Spleen (tissue), 7 donors: ENCODE results near the gene CFAP251.

ENCODE experiments used
- POLR2A ChIP-seq, 3 donors: fragments of 450-650 bp; IDR thresholded peaks; one replicate each; pipeline ENCODE4 v1.5.1; 2017; ENCODE audit warnings: antibody characterized with exemption in 3 of 3, mild to moderate bottlenecking in 1 of 3
- POLR2AphosphoS5 ChIP-seq, 3 donors: sonication (generic); formaldehyde crosslinking; IDR thresholded peaks; one replicate each; pipeline ENCODE4 v1.5.1; 2017; ENCODE audit warnings: antibody characterized with exemption in 3 of 3
- TF ChIP-seq, protein P1 (sequence below), 11 experiments: fragments of 200-600 bp in 7 of 11; fragments of 450-650 bp in 4 of 11; sonication (generic) in 4 of 11; IDR thresholded peaks in 8 of 11; conservative IDR thresholded peaks in 3 of 11; 1 replicate in 7 of 11; 2 replicates in 4 of 11; pipeline versions ENCODE4 v1.4.0 to v1.8.0; 2016 to 2021; ENCODE audit warnings: antibody characterized with exemption in 11 of 11, inconsistent platforms in 4 of 11, mild to moderate bottlenecking in 1 of 11
- donor health status: DM: no; HTN: no; CAD: no; lungs with moderate emphysema.
- donor health status: DM: no; HTN: no; CAD: no.
- donor health status: DM: no; HTN: no; CAD: no.

DNA sequence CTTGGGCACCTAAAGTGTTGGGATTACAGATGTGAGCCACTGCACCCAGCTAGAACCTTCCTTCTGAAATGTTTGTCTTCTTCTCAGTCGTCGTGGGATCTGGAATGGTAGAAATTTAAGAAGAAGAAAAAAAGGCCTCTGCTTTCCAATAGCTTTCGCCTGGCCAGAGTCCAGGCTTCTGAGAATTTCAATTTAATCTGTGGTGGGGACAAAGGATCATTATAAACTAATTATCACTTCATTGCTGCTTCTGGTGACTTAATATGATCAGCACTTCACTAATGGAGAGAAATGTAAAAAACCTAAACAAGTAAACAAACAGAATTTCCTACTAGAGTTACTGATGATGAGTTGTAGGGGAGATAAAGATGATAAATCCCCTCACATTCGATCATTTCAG is 51.3 kb downstream of the CFAP251 start:
- no peak for TF ChIP-seq POLR2A (IDR thresholded peaks at IDR 0.05)
- TF ChIP-seq, protein P1, sequence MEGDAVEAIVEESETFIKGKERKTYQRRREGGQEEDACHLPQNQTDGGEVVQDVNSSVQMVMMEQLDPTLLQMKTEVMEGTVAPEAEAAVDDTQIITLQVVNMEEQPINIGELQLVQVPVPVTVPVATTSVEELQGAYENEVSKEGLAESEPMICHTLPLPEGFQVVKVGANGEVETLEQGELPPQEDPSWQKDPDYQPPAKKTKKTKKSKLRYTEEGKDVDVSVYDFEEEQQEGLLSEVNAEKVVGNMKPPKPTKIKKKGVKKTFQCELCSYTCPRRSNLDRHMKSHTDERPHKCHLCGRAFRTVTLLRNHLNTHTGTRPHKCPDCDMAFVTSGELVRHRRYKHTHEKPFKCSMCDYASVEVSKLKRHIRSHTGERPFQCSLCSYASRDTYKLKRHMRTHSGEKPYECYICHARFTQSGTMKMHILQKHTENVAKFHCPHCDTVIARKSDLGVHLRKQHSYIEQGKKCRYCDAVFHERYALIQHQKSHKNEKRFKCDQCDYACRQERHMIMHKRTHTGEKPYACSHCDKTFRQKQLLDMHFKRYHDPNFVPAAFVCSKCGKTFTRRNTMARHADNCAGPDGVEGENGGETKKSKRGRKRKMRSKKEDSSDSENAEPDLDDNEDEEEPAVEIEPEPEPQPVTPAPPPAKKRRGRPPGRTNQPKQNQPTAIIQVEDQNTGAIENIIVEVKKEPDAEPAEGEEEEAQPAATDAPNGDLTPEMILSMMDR (IDR thresholded peaks at IDR 0.05 in 8 of 11, conservative IDR thresholded peaks at IDR 0.05 in 3 of 11): no peak
- no peak for TF ChIP-seq POLR2AphosphoS5 (IDR thresholded peaks at IDR 0.05)
